Neural progenitor cell (in vitro differentiated cells): Measurements from ENCODE around the gene APOBEC3H.

Experiments used
- EZH2 ChIP-seq: fragments of 200-600 bp; sonication (generic); IDR thresholded peaks from 2 replicates; pipeline ENCODE4 v1.6.1; 2017; ENCODE audit warnings: antibody characterized with exemption, mild to moderate bottlenecking, moderate library complexity
- TF ChIP-seq, protein P1 (sequence below): fragments of 200-600 bp; sonication (generic); IDR thresholded peaks from 2 replicates; pipeline ENCODE4 v1.5.1; 2017; ENCODE audit warnings: antibody characterized with exemption, mild to moderate bottlenecking

- no peak for TF ChIP-seq EZH2
- TF ChIP-seq, protein P1, sequence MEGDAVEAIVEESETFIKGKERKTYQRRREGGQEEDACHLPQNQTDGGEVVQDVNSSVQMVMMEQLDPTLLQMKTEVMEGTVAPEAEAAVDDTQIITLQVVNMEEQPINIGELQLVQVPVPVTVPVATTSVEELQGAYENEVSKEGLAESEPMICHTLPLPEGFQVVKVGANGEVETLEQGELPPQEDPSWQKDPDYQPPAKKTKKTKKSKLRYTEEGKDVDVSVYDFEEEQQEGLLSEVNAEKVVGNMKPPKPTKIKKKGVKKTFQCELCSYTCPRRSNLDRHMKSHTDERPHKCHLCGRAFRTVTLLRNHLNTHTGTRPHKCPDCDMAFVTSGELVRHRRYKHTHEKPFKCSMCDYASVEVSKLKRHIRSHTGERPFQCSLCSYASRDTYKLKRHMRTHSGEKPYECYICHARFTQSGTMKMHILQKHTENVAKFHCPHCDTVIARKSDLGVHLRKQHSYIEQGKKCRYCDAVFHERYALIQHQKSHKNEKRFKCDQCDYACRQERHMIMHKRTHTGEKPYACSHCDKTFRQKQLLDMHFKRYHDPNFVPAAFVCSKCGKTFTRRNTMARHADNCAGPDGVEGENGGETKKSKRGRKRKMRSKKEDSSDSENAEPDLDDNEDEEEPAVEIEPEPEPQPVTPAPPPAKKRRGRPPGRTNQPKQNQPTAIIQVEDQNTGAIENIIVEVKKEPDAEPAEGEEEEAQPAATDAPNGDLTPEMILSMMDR, result no peak
Measured at GRCh38 chr22:39148026-39148726, 51.1 kb downstream of the APOBEC3H start.
